Measurements from ENCODE around the gene PPP1R1C. TPM values are rescaled to one million over a fixed set of nuclear protein-coding genes. Genes with fewer than 3 reads are reported as not detected.

Gene PPP1R1C
- total RNA-seq, 1 experiment from 2014 or later: not detected

- DNase-seq (ENCODE audit: low spot score): no peak
These were observed 76.8 kb downstream of the PPP1R1C start for GRCh38 chr2:182062329-182062972.

GRCh38 chr2:182064019-182064778 lies 78.5 kb downstream of the PPP1R1C start:
- DNase-seq (ENCODE audit: low spot score): no peak

DNA sequence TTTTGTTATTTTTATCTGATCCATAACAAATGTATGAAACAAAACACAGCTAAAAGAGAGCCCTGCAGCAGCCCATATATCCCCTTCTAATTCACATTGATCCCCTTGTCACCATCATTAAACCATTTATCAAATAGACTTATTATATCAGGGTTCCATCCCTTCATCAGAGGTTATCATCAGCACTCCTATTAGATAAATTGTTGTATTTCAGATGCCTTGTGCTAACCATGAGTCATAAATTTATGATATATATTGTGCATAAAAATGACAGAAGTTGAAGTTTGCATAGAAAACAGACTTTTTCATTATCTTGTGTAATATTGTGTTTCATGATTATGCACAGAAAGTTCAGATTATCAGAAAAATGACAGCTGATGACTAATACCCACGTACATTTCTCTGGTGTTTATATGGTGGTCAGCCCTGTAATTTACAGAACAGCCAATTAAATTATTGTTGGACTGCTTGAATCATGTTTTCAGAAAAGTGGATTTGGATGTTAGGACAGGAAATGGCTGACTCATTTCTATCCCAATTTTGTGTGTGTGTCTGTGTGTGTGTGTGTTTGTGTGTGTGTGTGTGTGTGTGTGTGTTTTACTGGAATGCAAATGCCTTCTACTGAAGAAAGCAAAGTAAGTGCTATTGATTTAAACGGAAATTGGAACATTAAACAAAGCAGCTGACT lies 80.9 kb downstream of the PPP1R1C start:
- DNase-seq (ENCODE audit: low spot score): no peak

DNA sequence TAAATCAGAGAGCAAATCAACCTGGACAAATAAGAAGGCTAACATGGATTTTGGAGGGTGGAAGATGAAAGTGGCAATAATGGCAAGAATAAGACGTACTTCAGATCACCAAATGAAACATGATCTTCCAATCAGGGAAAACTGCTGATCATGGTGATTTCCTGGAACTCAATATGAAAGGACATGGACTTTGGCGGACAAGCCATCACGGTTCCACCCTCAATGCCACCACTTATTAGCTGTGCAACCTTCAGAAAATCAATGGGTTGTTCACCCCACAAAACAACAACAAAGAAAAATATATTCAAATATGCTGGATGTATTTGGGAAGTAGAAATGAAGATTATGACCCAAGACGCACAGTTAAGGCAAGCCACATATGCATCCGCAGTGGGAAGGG lies 81.7 kb downstream of the PPP1R1C start:
- no peak for DNase-seq (ENCODE audit: low spot score)

DNA sequence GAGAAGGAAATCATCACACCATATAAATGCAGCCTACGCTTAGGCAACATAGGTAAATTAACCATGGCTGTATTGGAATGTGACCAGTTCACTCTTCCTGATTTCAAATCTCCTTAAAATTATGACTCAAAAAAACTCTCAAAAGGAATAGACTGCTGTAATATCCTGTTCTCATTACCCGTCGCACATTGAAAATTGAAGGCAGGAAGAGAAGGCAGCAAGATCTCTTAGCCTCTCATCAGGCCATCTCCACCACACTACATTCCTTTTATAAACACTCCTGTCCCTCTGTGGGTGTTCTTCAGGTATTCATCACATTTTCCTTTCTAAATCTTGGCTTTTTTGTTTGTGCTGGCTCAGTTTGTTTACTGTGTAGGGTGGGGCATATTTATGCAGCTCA lies 83.2 kb downstream of the PPP1R1C start:
- DNase-seq (ENCODE audit: low spot score): no peak

DNA sequence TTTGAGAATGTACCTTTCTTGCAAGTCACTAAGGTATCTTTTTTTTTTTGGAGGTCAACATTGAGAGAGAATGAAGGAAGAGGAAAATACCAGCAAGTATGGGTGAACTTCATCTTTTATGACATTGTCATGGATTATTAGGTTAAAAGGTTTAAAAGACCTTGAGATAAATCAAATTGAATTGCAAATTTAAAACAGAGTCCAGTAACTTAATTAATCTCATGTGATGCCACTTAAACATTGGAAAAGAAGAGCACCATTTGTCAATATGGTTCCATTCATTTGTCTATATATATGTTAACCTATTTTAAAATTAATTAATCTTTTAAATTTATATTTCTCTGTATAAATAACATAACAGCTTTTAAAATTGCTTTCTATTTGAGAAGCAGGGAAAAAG lies 83.8 kb downstream of the PPP1R1C start:
- no peak for DNase-seq (ENCODE audit: low spot score)

DNA sequence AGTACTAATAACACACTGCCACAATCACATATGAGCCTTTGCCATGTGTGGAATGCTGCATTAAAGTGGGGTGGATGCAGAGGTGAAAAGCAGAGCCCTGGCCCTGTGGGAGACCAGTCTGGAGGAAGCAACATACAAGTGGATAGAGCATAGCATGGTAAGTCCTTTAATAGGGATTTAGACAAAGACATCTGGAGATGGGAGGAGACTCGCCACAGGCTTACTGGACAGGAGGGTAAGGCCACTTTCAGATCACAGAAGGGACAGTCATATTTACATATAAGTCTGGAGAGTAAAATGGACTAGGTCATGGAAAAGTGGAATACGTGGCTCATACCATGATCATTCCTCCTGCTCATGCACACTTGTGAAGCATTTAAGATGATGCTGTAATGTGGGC lies 84.3 kb downstream of the PPP1R1C start:
- DNase-seq (ENCODE audit: low spot score): no peak

- DNase-seq (ENCODE audit: low spot score): no peak
These were observed 85.1 kb downstream of the PPP1R1C start for GRCh38 chr2:182070736-182071135.

GRCh38 chr2:182072861-182073260 lies 87.2 kb downstream of the PPP1R1C start:
- DNase-seq (ENCODE audit: low spot score): no peak

GRCh38 chr2:182073613-182074012 lies 88.0 kb downstream of the PPP1R1C start:
- DNase-seq (ENCODE audit: low spot score): no peak

DNA sequence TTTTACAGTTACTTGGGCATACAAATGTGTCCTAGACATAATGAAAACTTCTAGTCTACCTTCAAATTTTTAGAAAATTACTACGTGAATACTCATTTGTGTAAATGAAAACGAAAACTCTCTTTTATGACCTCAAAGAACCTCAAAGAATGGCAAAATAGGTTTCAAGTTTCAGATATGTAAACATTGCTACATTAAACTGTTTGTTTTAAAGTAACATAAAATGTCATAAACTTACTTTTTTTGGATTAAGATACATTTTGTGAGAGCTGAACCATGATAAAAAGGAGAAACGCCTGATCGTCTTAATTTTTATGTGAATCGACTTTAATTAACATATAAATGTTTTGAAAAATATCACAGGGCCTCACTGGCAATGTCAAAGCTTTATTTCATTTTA lies 91.4 kb downstream of the PPP1R1C start:
- no peak for DNase-seq (ENCODE audit: low spot score)

DNA sequence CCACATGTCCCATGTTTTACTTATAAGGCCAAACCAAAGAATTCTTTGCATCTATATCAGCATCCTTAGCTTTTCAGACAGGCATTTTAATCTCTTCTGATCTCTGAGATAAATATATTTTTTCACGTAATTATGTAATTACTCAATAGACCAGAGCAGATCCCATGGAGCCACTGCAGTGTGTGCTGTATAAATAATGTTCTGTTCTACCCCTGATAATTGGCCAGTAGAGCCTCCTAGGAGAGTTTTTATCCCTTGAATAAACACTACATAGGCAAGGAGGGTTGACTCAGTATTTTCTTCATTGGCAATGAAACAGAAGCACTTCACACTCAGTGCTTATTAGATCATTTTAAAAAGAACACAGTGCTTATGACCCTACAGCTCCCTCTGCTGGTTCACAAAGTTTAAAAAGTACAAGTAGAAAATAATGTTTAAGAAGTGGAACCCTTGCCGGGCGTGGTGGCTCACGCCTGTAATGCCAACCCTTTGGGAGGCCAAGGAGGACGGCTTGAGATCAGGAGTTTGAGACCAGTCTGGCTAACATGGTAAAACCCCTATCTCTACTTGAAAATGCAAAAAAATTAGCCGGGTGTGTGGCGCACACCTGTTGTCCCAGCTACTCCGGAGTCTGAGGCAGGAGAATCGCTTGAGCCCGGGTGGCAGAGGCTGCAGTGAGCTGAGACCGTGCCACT lies 91.9 kb downstream of the PPP1R1C start:
- peak; percentile 94 for DNase-seq (ENCODE audit: low spot score)

DNA sequence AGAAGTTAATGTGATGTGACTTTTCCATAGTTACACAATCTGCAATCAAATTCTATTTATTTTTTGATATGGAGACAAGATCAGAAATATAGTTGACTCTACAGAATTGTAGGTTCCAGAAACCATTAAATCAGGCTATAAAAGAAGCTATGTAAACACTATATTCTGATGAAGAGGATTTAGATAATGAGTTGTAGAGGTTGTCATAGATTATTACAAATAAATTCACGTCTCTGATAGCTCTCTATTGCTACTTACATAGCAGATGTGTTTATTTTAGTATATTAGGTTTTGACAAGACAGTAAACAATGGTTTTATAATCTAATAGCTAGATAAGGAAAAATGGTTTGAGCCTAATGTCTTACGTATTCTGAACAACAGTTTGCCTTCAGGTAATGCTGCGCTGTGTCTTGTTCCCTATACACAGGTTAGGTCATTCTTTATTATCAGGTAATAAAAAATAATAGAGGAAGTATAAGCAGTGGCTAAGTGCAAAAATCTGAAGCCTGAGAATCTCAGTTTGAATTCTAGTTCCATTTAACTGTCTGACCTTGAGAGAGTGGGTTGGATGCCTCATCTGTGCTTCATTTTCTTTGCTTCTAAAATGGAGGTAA lies 93.4 kb downstream of the PPP1R1C start:
- peak; percentile 32 for DNase-seq (ENCODE audit: low spot score)

GRCh38 chr2:182080493-182080892 lies 94.8 kb downstream of the PPP1R1C start:
- DNase-seq (ENCODE audit: low spot score): no peak

DNA sequence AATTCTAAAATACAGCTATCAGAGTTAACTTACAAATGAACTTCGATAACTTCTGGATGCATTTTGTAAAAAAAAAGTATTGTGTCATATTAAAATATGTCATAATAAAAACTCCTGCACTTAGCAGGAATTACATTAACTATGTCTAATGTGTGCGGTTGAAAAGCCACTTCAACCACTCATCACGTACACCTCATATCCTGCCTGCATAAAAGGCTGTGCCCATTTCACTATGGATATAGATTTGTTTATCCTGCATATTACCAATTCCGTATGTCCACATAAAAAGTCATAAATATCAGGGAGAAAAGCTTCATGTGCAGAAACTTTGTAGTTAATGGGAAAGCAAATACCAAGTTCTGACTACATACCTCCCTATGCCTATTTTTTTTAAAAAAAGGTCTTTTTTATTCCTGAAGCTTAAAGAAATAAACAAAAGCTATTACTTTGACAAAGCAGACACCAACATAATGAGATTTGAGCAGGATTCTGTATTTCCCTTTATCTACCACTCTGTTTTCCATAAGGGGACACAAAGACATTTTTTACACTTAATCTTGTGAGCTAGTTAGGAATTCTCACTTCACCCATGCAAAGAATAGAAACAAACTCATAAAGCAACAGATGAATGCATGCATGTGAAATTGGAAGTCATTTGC lies 96.1 kb downstream of the PPP1R1C start:
- no peak for DNase-seq (ENCODE audit: low spot score)

DNA sequence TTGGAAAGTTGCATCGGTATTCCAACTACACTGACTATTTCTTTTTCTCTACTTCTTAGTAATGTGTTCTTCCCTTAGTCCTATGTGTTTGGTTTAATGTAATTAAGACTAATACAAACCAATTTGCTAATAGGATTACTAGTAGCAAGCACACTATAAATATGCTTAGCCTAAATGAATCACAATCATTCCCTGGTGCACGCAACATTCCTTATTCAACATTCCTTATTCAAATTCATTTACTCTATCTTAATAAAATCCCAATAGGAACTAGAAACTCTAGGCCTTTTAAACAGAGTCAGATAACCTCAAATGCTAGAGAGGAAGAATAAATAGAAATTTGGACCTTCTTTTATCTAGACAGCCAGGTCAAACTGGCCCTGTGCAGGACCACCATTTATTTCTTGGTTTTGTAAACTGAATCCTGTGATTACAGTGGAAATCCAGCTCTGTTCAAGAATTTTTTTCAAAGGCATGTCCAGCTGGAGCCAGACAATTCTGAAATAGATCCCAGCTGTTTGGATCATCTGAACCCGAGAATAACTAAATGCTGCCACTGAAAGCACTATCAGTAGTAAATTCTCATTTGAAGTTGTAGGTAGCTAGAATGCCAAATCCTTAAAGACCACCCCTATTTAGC lies 103.1 kb downstream of the PPP1R1C start:
- DNase-seq (ENCODE audit: low spot score): no peak

- no peak for DNase-seq (ENCODE audit: low spot score)
These were observed 104.8 kb downstream of the PPP1R1C start for GRCh38 chr2:182090486-182090885.

DNA sequence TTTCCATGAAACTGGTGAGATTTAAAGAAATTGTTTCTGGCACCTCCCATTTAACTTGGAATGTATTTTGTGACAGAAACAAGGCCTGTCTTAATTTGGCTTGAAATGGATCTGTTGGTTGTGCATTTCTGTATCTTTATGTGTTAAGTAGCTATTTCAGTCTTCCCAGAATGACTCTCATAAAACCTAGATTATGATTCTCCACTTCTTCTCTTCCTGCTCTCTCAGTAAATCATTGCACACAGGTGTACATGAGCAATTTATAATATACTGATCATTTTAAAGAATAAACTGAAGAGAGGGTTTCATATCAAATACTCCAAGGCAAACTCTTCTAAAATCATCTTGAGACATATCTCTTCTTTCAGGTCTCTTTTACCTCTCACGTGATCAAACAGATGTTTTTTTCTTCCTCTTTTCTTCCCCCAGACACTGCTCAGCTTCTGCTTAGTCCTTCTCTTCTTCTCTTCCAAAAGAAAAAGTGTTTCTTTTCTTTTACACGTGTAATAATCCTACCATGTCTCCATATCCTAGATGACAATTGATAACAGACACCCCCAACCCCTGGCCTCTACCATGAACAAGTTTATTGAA lies 112.0 kb downstream of the PPP1R1C start:
- DNase-seq (ENCODE audit: low spot score): no peak

- DNase-seq (ENCODE audit: low spot score): no peak
These were observed 113.0 kb downstream of the PPP1R1C start for GRCh38 chr2:182098648-182099047.

DNA sequence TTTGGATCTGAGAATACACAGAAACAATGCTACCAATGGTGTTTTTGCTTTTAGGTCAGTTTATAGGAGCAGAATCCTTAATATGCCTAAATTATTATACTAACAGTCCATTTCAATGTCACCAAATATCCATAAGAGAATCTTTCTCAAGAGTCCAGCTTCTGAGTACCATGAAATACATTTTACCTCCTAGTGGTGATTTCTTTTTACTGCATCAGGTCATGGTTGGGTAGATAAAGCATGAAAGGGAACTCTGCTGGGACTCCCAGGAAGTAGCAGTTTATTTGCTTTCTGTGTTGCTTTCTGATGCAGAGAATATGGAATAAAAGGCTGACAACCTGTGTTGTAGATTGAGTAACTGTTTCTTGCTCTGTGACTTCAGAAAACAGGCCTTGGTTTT lies 115.6 kb downstream of the PPP1R1C start:
- DNase-seq (ENCODE audit: low spot score): peak; percentile 40
